GM19455 (cell line): ENCODE data around the gene FAM83F.
"Not testable (repeated sequence)": the region's sequence is repeated elsewhere in the genome, so short reads cannot be mapped to it uniquely, and the experiment has no call there.

Source experiments
- ATAC-seq: cut with Tn5 transposase; IDR thresholded peaks from one replicate; pipeline ENCODE4 v1.9.1; 2021; ENCODE audit not compliant: unreplicated experiment

The FAM83F gene

GRCh38 chr22:39992894-39993293 lies 1.9 kb upstream of the FAM83F start:
- not testable (repeated sequence) for ATAC-seq

DNA sequence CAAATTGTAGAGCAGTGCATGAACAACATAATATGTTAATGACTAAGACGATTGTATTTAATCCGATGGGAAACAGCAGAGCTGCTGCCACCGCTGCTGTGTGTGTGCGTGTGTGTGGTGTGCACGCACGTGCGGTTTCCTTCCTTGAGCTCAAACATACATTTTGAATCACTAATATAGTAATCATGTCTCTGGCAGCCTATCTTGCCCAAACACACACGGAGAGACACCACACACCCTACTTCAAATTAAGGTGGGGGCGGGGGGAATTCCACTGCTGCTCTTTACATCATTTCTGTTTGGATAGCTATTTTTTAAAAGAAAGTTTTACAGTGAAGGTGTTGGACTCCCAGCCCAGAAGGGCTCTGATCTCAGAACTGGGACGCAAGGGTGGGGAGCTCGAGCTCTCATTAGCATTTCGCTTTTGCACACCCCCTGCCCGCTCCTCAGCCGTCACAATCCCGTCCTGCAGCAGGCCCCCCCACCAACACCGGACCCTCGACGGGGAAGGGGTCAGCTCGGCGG lies 651 bp upstream of the FAM83F start:
- no peak for ATAC-seq

DNA sequence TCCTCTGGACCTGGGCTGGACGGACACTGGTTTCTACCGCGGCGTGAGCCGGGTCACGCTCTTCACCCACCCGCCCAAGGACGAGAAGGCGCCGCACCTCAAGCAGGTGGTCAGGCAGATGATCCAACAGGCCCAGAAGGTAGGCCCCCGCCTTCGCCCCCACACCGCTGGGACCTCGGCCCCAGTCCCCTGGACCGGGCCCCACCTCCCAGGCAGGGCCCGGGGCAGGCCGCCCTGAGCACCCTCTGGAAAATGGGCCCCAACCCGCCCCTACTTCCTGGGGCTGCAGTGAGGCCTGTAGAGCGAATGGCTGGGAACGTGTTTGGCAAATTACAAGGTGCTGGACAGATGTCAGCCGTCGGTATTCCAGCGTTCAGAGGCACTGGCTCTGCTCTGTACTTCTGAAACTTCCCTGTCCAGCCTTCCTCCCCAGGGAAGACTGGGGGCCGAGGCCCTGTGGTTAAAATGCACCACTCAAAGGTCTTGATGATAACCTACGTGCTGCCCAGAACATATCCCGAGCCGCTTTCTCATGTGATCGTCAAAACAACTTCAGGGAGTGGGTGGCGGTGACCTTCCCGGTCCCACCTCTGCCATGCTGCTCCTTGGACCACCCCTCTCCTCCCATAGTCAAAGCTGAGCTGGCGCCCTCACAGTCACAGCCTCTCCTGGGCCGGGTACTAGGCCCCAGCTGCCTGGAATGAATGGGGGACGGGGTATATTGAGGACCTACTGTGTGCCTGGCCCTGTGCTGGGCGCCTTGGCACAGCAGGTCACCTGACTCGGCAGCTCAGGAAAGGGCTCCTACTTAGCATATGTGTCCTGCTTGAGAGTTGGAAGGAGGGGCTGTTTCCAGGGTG lies 869 bp downstream of the FAM83F start:
- no peak for ATAC-seq

DNA sequence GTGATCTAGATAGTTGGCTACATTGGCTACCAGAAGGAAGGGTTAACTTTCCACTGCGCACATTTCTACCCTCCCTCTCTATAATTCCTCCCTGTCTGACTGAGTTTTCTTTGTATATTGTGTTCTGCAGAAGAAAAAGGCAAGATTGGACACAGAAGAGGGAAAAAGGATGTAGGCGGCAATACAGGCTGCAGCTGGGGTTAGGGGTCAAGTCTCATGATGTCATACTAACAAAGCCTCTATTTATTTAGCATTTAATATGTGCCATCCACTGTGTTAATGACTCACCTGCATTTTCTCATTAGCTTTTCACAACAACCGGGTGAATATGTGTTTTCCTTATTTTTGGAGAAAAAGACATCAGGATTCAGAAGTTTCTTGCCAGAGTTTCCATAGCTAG lies 2.0 kb downstream of the FAM83F start:
- no peak for ATAC-seq

DNA sequence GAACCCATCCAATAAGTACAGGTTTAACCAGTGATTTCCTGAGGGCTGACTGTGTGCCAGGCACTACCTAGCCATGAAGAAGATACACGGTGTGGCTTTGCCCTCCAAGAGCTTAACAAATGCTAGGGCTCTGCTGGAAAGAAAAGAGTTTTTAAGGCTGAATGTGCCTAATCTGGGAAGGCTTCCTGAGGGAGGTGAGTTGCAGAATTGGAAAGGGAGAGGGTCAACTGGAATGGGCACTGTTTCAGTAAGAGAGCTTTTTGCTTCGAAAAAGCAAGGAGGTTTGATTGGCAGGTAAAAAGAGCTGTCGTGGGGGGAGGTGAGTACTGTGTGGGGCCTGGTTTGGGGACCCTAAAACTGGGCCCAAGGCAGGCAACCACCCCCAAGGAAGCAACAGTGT lies 2.7 kb downstream of the FAM83F start:
- no peak for ATAC-seq

GRCh38 chr22:39997939-39998726 lies 3.4 kb downstream of the FAM83F start:
- ATAC-seq = no peak

DNA sequence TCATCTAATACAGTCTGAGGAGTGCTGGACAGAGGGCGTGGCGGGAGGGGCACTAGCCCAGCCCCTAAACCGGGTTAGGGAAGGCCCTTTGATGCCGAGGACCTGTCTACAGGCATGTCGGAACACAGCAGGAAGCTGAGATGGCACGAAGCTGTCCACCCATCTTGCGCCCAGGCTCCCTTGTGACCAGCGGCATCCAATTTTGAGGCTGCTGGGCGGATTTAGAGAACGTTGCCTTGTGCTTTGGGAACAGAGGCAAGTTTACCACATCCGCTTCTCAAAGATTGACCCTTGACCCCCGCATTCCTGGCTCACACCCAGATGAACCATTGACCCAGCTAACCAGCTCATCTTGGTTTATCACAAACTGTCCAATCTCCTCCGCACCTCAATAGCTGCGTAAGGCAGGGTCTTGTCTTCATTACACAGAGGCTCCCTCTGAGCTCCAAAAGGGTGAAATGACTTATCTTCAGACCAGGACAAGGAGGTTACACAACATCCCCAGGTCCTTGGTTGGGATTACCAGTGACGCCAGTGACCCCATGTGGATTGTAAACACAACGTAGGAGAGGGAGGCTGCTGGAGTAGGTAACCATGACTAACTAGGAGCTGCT lies 4.5 kb downstream of the FAM83F start:
- ATAC-seq = no peak

GRCh38 chr22:40000171-40000570 lies 5.4 kb downstream of the FAM83F start:
- no peak for ATAC-seq

- ATAC-seq = no peak
Measured at GRCh38 chr22:40001106-40001505, 6.4 kb downstream of the FAM83F start.

GRCh38 chr22:40001800-40002577 lies 7.2 kb downstream of the FAM83F start:
- ATAC-seq = no peak

- ATAC-seq = no peak
Measured at GRCh38 chr22:40002935-40003715, 8.4 kb downstream of the FAM83F start.

- ATAC-seq = no peak
Measured at GRCh38 chr22:40004836-40005235, 10.1 kb downstream of the FAM83F start.

- no peak for ATAC-seq
Measured at GRCh38 chr22:40006641-40007040, 11.9 kb downstream of the FAM83F start.

DNA sequence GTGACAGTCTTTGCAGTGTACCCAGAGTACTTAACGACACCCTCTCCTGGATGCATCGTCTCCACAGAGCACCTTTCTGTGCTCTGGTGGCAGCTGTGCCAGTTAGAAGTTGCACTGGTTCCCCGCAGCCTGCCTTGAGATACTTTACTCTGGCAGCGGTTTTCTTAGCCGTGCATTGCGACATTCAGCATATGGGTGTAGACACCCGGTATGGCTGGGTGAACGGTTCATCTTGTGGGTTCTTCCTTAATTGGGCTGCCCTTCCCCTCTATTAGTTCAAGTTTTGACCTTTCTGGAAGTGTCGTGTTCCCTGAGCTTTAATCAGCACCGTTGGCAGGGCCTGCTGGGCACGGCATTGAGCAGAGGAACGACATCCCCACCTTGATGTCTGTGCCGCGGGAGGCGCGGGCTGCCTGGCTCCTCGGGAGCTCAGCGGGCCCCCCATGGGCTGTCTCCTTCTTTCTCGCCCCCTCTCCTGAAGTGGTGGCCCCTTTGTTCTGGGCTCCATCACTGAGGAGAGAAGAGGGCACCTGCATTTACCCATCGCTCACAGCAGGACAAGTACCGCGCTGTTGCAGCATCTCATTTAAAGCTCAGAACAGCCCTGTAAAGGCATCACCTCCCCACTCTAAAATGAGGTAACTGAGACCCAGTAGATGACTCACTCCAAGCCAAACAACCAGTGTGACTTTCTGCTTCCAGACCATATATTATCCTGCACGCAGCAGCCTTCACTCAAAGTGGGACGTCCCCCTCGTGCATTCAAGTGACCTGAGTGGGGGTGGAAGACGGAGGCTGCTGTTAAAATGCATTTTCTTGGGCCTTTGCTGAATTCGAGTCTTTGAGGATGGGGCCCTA lies 13.3 kb downstream of the FAM83F start:
- ATAC-seq = no peak

GRCh38 chr22:40008726-40009291 lies 14.1 kb downstream of the FAM83F start:
- ATAC-seq = no peak

DNA sequence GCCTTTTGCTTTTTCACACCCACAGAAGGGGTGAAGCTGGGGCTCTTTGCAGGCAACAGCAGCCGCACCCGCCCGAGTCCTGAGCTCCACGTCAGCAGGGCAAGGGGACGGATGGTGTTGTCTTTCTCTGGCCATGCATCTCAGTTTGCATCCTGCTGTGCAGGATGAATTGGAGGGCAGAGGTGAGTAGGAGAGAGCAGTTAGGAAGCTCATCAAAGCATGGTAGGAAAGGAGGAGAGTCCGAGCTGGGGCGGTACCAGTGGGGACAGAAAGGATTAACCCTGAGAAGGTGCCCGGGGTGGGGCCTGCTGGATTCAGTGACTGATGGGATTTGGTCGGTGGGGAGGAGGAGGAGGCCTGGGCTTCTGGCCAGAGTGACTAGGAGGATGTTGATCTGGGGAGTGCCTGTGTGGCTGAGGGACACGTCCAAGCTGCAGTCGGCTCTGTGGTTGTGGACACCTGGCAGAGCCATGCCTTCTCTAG lies 14.6 kb downstream of the FAM83F start:
- ATAC-seq = no peak

GRCh38 chr22:40009951-40010671 lies 15.4 kb downstream of the FAM83F start:
- ATAC-seq = no peak

DNA sequence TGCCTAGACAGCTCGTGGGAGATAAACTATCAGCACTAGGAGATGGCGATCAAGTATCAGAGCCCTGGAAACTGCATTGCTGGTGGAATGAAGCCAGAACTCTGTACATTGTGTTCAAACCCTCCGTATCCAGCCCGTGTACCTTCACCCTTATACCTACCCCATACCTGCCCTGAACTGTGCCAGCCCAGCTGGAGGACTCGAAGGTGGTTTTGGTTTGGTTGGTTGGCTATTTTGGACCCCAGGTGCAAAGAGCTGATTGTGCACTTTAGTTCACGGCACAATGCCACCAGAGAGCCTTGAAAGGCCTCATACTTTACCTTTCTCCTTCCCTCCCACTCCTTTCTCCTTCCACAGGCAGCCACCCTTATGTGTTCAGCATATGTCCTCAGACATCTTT lies 16.0 kb downstream of the FAM83F start:
- ATAC-seq = no peak
